HG03460 (cell line): ENCODE data around the gene THBS3.
"Not testable (repeated sequence)": the region's sequence is repeated elsewhere in the genome, so short reads cannot be mapped to it uniquely, and the experiment has no call there.

ENCODE experiments used
- ATAC-seq: cut with Tn5 transposase; IDR thresholded peaks from one replicate; pipeline ENCODE4 v1.9.1; 2021; ENCODE audit not compliant: unreplicated experiment

THBS3 gene

GRCh38 chr1:155207806-155208540 lies at the start of gene THBS3:
THBS3 (minus strand) TSS chr1:155207897; CDS start chr1:155207876, 21 bp downstream.
- ATAC-seq: no peak

GRCh38 chr1:155256058-155256852 lies 48.6 kb upstream of the THBS3 start:
- no peak for ATAC-seq

- peak; percentile 45 for ATAC-seq
Measured at GRCh38 chr1:155255243-155256007, 47.7 kb upstream of the THBS3 start, which contains the start of gene ENTREP3. ENTREP3 (minus strand) TSS chr1:155255483; CDS start chr1:155254877, 606 bp downstream.

- no peak for ATAC-seq
Measured at GRCh38 chr1:155254714-155255242, 47.1 kb upstream of the THBS3 start.

- no peak for ATAC-seq
Measured at GRCh38 chr1:155254228-155254713, 46.6 kb upstream of the THBS3 start.

- ATAC-seq: no peak
Measured at GRCh38 chr1:155253797-155254196, 46.1 kb upstream of the THBS3 start.

- ATAC-seq: no peak
Measured at GRCh38 chr1:155253208-155253607, 45.5 kb upstream of the THBS3 start.

- ATAC-seq: no peak
Measured at GRCh38 chr1:155251566-155251965, 43.9 kb upstream of the THBS3 start.

GRCh38 chr1:155250633-155251449 lies 43.1 kb upstream of the THBS3 start:
- ATAC-seq: peak; percentile 77

- peak; percentile 21 for ATAC-seq
Measured at GRCh38 chr1:155250246-155250632, 42.5 kb upstream of the THBS3 start.

- ATAC-seq: no peak
Measured at GRCh38 chr1:155247667-155248553, 40.2 kb upstream of the THBS3 start.

- not testable (repeated sequence) for ATAC-seq
Measured at GRCh38 chr1:155246796-155247195, 39.1 kb upstream of the THBS3 start.

GRCh38 chr1:155245163-155245524 lies 37.4 kb upstream of the THBS3 start:
- ATAC-seq: peak; percentile 9

- ATAC-seq: peak; percentile 89
Measured at GRCh38 chr1:155244368-155245162, 36.9 kb upstream of the THBS3 start.

- ATAC-seq: no peak
Measured at GRCh38 chr1:155242805-155243358, 35.2 kb upstream of the THBS3 start.

GRCh38 chr1:155241841-155242264 lies 34.2 kb upstream of the THBS3 start:
- ATAC-seq: no peak

- no peak for ATAC-seq
Measured at GRCh38 chr1:155241069-155241679, 33.5 kb upstream of the THBS3 start.

GRCh38 chr1:155236451-155236850 lies 28.8 kb upstream of the THBS3 start:
- ATAC-seq: no peak
